ENCODE results near the gene INPP5D.
"Not testable (repeated sequence)": the region's sequence is repeated elsewhere in the genome, so short reads cannot be mapped to it uniquely, and the experiment has no call there.

Gene INPP5D

GRCh38 chr2:233179848-233180366 is 119.8 kb downstream of the INPP5D start:
- no peak for DNase-seq (ENCODE audit: low read depth)

- no peak for DNase-seq (ENCODE audit: low read depth)
Measured at GRCh38 chr2:233183869-233184418, 123.8 kb downstream of the INPP5D start.

- no peak for DNase-seq (ENCODE audit: low read depth)
Measured at GRCh38 chr2:233184669-233185068, 124.5 kb downstream of the INPP5D start.

DNA sequence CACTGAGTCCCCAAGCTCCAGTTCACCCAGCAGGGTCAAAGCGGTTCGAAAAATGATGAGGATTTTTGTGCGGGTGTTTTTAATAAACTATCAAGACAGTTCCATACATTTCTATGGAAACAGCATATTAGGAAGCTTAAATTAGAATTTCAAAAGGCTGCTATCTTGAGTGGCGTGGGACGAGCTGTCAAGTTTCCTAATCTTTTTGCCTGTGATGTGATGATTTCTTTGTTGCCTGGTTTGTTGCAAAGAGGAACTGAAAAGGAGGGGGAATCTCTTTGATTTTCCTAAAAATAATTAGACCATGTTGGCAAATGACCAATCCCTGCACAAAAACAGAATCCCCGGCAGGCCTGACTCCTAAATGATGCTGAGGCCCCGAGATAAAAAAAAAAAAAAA is 125.2 kb downstream of the INPP5D start:
- DNase-seq (ENCODE audit: low read depth) = no peak

- no peak for DNase-seq (ENCODE audit: low read depth)
Measured at GRCh38 chr2:233185963-233186362, 125.8 kb downstream of the INPP5D start.

DNA sequence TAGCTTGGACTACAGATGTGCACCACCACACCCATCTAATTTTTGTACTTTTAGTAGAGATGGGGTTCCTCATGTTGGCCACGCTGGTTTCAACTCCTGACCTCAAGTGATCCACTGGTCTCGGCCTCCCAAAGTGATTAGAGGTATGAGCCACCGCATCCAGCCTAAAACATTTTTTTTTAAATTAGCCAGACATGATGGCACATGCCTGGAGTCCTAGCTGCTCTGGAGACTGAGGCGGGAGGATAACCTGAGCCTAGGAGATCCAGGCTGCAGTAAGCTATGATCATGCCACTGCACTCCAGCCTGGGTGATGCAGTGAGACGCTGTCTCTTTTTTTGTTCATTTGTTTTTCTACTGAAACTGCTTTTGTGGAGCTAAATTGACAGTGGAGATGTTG is 126.7 kb downstream of the INPP5D start:
- DNase-seq (ENCODE audit: low read depth) = no peak

- no peak for DNase-seq (ENCODE audit: low read depth)
Measured at GRCh38 chr2:233189025-233189424, 128.9 kb downstream of the INPP5D start.

- not testable (repeated sequence) for DNase-seq (ENCODE audit: low read depth)
Measured at GRCh38 chr2:233191016-233191415, 130.9 kb downstream of the INPP5D start.

GRCh38 chr2:233193738-233194137 is 133.6 kb downstream of the INPP5D start:
- no peak for DNase-seq (ENCODE audit: low read depth)

DNA sequence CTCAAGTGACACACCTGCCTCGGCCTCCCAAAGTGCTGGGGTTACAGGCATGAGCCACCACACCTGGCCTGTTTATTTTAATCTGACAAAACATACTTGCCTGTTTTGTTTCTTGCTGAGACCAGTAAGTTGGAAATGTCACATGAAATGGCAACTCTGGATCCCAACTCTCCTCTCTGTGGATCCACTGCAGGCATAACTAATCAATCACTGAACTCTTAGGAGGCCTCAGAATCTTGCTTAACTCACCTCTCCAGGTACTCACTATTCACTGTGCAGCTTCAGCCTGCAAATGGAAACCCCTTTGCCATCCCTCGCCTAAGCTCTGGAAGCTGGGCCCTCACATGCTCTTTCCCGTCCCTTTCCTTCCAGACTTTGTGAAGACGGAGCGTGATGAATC is 134.9 kb downstream of the INPP5D start:
- no peak for DNase-seq (ENCODE audit: low read depth)

DNA sequence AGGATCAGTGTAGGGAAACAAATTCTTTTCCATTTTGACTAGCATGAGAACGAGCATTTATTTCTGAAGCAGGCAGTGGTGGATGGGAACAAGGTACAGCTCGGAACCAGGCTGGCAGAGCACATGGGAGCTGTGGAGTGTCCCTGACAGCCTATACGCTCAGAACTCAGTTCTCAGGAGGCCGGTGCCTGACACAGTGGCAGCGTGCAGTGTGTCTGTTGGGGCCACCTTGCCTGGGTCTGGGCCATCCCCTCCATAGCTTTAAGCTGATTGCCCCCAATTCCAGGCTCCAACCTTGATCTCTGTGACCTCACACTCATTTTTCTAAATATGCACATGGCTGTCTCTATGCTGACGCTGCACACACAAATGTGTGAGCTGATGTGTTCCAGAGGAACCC is 136.9 kb downstream of the INPP5D start:
- DNase-seq (ENCODE audit: low read depth) = no peak

- no peak for DNase-seq (ENCODE audit: low read depth)
Measured at GRCh38 chr2:233198026-233198425, 137.9 kb downstream of the INPP5D start.

DNA sequence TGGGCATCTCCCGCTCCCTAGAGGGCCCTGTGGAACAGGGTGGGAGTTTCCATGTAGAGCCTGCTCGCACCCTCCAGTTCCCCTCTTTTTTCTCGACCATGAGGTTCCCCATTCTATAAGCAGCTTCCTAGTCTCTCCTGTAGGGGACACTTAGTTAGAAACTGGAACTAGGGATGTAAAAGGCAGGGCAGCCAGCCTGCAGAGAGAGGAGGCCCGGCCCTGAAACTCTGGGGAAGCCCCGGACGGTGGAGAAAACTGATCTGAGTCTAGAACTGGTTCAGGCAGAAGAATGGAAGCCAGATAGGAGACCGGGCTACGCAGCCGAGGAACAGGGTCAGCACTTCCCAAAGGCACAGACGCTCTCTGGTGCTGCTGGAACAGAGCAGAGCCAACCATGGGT is 139.7 kb downstream of the INPP5D start:
- DNase-seq (ENCODE audit: low read depth) = no peak

- DNase-seq (ENCODE audit: low read depth) = not testable (repeated sequence)
Measured at GRCh38 chr2:233200790-233201189, 140.6 kb downstream of the INPP5D start.

DNA sequence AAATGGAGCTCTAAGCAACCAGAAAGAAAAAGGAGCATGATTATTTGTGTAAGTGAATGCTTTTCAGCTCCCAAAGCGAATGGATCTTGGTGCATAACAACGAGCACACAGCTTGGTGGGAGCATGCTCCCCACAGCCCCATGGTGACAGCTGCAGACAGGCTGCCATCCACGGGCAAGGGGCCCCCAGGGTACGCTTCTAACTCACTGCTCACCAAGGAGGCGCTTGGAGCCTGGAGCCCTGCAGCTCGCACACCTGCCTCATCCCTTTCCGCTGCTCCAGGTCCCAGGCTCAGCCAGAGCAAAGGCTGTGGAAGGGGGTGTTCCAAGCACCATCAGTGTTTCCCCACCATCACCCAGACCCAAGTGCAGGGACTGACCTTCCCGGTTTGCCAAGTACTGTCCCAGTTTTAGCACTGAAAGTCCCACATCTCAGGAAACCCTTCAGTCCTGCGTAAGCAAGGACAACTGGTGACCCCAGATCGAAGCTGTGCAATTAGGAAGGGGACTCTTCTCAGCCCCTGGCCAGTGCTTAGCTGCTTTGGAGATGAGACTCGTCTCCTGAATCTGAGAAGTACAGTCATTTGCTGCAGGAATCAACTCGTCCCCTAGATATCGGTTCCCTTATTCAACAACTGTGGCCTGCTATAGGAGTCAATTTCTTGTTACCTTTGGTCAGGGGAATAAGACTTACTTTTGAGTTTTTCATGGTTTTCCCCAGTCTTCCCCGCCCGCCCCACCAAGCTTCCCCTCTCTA is 141.3 kb downstream of the INPP5D start:
- DNase-seq (ENCODE audit: low read depth) = no peak

- DNase-seq (ENCODE audit: low read depth) = no peak
Measured at GRCh38 chr2:233202531-233202944, 142.4 kb downstream of the INPP5D start.

DNA sequence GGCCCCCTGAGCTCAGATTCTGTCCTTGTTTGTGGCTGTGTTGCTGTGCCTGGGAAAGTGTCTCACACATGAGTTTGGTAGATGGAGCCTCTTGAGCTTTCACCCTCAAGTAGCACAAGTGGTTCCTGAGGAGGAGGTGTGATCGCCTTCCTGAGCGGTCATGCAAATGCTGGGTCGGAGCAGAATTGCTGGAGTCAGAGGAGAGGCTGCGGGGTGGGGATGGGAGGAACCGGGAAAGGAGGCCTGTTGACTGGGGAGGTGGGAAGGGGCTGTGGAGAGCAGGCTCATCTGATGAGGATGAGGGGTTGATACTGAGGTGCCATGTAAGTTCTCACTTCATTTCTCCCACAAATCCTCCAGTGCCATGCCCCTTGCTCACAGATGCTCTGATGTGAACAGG is 142.9 kb downstream of the INPP5D start:
- no peak for DNase-seq (ENCODE audit: low read depth)

- no peak for DNase-seq (ENCODE audit: low read depth)
Measured at GRCh38 chr2:233204286-233204936, 144.3 kb downstream of the INPP5D start.

DNA sequence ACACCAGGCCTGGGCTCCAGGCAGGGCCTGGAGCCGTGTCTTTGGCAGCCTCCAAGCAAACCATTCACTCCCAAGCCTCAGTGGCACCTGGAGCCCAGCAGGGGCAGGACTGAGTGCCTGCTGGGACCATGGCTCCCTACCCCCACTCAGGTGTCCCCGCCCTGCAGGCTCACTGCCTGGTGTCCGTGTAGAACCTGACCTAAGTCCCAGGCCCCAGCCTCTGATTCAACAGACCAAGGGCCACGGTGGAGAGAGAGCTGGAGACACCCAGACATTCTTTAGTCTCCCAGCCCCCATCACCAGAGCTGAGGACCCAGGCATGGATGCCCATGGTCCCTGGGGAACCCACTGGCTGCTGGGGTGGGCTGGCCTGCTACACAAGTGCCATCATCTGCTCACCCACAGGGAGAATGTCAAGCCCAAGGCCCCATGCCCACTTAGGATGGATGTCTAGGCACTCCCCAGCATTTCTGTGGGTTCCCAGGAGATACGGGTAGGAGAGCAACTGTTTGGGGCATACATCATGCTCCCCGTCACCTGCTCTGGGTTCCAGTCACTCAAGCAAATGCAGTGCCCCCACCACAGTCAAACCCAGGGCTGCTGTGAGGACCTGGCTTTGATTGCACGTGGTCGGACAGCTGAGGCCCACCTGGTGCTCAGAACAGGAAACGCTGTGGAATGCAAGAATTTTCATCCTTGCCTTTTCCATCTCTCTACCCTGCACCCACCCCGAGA is 148.4 kb downstream of the INPP5D start:
- no peak for DNase-seq (ENCODE audit: low read depth)

- no peak for DNase-seq (ENCODE audit: low read depth)
Measured at GRCh38 chr2:233209117-233209532, 149.0 kb downstream of the INPP5D start.

- DNase-seq (ENCODE audit: low read depth) = no peak
Measured at GRCh38 chr2:233209533-233210171, 149.5 kb downstream of the INPP5D start.

GRCh38 chr2:233210281-233210680 is 150.1 kb downstream of the INPP5D start:
- DNase-seq (ENCODE audit: low read depth) = no peak

Measured in stromal cell of bone marrow (primary cell).